ENCODE measurements around the gene GON4L. TPM values are rescaled to one million over a fixed set of nuclear protein-coding genes. Genes with fewer than 3 reads are reported as not detected.

GON4L gene
- total and polyA plus RNA-seq, 2 of the 4 experiments (the other 2 are of a cell fraction): 21.2 to 30.3 TPM

DNA sequence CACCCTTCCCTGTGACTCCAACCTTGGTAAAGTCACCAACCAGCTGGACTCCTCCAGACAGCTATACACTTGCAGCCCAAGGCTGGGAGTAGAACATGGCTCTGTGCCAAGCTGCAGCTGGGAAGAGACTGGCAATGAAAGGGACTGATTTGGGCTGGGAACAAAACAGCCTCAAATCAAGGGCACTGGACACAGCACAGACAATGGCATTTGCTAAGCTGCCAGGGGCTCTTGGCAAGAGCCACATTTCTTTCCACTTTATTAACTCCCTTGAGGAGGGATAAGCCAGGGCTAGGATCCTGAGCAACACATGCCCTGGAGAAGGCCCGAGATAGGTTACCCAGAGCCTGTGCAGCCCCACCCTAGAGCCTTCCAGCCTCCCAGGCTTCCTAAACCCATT is 14.4 kb upstream of the GON4L start:
- WGBS, 2 experiments (ENCODE audit: extremely low coverage in 2 of 2, insufficient read length in 1 of 2): no CpG with 5 or more reads among the region's 1 CpG
- peaks cover 20 to 40% of the 10 kb centered on the region in 2 experiments for H3K79me1 ChIP-seq (ENCODE audit: low read depth in 1 of 2, low read length in 2 of 2)
- no peak overlapping the region for H3K23ac ChIP-seq (ENCODE audit: low read depth, low read length)
- no peaks in the 10 kb centered on the region; the same call in 1 of the 2 replicates for H4K20me1 ChIP-seq (ENCODE audit: insufficient read depth, low read length)
- DNase-seq: peak; percentile 31
- BruUV-seq (replicated peaks): no TSS peak
- intact Hi-C loops (cut with micrococcal nuclease) (no loop called here), dilution Hi-C loops (cut with HindIII; ENCODE audit: low sequenced_read_pairs, unreplicated experiment) (no loop called here), in situ Hi-C loops (cut with MboI; ENCODE audit: low sequenced_read_pairs) (no loop called here)
- H3K4me3 ChIP-seq (ENCODE audit: insufficient read depth, low read depth, low read length): no peak overlapping the region
- no peak overlapping the region for H3K14ac ChIP-seq (replicated peaks; ENCODE audit: low read depth, low read length)
- H3K27me3 ChIP-seq (ENCODE audit: control insufficient read depth, insufficient read depth, low read length): no peaks in the 10 kb centered on the region
- TF ChIP-seq SMC3 (IDR thresholded peaks at IDR 0.05; ENCODE audit: low read depth, low read length) (no peak), CHD1 (IDR thresholded peaks at IDR 0.05; ENCODE audit: low read depth, low read length) (no peak), FOS (IDR thresholded peaks at IDR 0.05; ENCODE audit: low read depth, low read length) (no peak), RAD21 (IDR thresholded peaks at IDR 0.05; ENCODE audit: low read length) (no peak), NFE2L2 (IDR thresholded peaks at IDR 0.05; ENCODE audit: low read depth, low read length) (no peak), BHLHE40 (IDR thresholded peaks at IDR 0.05; ENCODE audit: low read depth, low read length) (no peak), CEBPB (IDR thresholded peaks at IDR 0.05; ENCODE audit: low read depth, low read length) (no peak)
- TF ChIP-seq, protein P1, sequence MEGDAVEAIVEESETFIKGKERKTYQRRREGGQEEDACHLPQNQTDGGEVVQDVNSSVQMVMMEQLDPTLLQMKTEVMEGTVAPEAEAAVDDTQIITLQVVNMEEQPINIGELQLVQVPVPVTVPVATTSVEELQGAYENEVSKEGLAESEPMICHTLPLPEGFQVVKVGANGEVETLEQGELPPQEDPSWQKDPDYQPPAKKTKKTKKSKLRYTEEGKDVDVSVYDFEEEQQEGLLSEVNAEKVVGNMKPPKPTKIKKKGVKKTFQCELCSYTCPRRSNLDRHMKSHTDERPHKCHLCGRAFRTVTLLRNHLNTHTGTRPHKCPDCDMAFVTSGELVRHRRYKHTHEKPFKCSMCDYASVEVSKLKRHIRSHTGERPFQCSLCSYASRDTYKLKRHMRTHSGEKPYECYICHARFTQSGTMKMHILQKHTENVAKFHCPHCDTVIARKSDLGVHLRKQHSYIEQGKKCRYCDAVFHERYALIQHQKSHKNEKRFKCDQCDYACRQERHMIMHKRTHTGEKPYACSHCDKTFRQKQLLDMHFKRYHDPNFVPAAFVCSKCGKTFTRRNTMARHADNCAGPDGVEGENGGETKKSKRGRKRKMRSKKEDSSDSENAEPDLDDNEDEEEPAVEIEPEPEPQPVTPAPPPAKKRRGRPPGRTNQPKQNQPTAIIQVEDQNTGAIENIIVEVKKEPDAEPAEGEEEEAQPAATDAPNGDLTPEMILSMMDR (conservative IDR thresholded peaks at IDR 0.05; ENCODE audit: low read depth, low read length): no peak
- TF ChIP-seq, protein P2, sequence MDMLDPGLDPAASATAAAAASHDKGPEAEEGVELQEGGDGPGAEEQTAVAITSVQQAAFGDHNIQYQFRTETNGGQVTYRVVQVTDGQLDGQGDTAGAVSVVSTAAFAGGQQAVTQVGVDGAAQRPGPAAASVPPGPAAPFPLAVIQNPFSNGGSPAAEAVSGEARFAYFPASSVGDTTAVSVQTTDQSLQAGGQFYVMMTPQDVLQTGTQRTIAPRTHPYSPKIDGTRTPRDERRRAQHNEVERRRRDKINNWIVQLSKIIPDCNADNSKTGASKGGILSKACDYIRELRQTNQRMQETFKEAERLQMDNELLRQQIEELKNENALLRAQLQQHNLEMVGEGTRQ (IDR thresholded peaks at IDR 0.05; ENCODE audit: low read depth, low read length): no peak
- H2AK9ac ChIP-seq (replicated peaks; ENCODE audit: low read depth, low read length, poor library complexity): peak overlapping the region; percentile 44
- ChIA-PET CTCF (interaction anchor here (1.0 kb wide), 1 partner anchor 18 kb away, joined by 3 read pairs; no protein-coding TSS in a partner anchor), POLR2A (ENCODE audit: unreplicated experiment) (no interaction called here)
- no peak overlapping the region for H2AFZ ChIP-seq (replicated peaks; ENCODE audit: low read length, poor library complexity)
- no peak overlapping the region for H3K56ac ChIP-seq (ENCODE audit: extremely low read depth, insufficient read depth, low read length)
- no peak overlapping the region for H3K18ac ChIP-seq (ENCODE audit: low read depth, low read length)
- no peak overlapping the region for H3K27ac ChIP-seq (ENCODE audit: insufficient read depth, low read length)
- H2BK5ac ChIP-seq (ENCODE audit: low read depth, low read length, poor library complexity, severe bottlenecking): no peak overlapping the region
- ATAC-seq (ENCODE audit: low read depth): peak; percentile 63
- H3K4ac ChIP-seq (ENCODE audit: low read depth, low read length): no peak overlapping the region
- peaks cover 21% of the 10 kb centered on the region for H3K36me3 ChIP-seq (ENCODE audit: control insufficient read depth, insufficient read depth, low read length)
- H4K5ac ChIP-seq (ENCODE audit: low read depth, low read length): no peak overlapping the region
- no peak overlapping the region for H2BK120ac ChIP-seq (ENCODE audit: low read depth, low read length)
- H3K4me1 ChIP-seq (ENCODE audit: control insufficient read depth, insufficient read depth, low read length): peaks cover 4% of the 10 kb centered on the region; the same call in 1 of the 2 replicates
- H4K8ac ChIP-seq (ENCODE audit: low read depth in 2 of 2, low read length in 2 of 2): no peak overlapping the region
- no peak overlapping the region for H2BK15ac ChIP-seq (ENCODE audit: low read depth, low read length)
- H2AK5ac ChIP-seq (ENCODE audit: low read depth, low read length): no peak overlapping the region
- no peak overlapping the region for H2BK20ac ChIP-seq (ENCODE audit: low read depth, low read length)
- H4K91ac ChIP-seq (ENCODE audit: insufficient read depth, low read depth, low read length): no peak overlapping the region
- H3K9ac ChIP-seq (ENCODE audit: low read depth, low read length): no peak overlapping the region
- no peaks in the 10 kb centered on the region for H3K9me3 ChIP-seq (ENCODE audit: control insufficient read depth, insufficient read depth, low read length)
- no peak overlapping the region for H3K4me2 ChIP-seq (ENCODE audit: low read depth, low read length)
- 0 out of 2 replicates have a peak, but pooled peaks cover 3% of the 10 kb centered on the region for H3K9me1 ChIP-seq (ENCODE audit: insufficient read depth, low read length)

Measured in IMR-90 (cell line).